Nephron progenitor cell (in vitro differentiated cells): ENCODE measurements around the gene SYT7.

Source experiments
- DNase-seq: peaks from one replicate; pipeline ENCODE4 v3.0.0; 2021
- H3K27ac Mint-ChIP-seq: 2 replicates; pipeline ENCODE4 v1.8.0; 2021; ENCODE audit warnings: mild to moderate bottlenecking, moderate library complexity, mixed read lengths
- H3K27me3 Mint-ChIP-seq: 2 replicates; pipeline ENCODE4 v1.8.0; 2021; ENCODE audit warnings: mild to moderate bottlenecking, low read depth, mixed read lengths; ENCODE audit not compliant: poor library complexity
- H3K36me3 Mint-ChIP-seq: 2 replicates; pipeline ENCODE4 v1.8.0; 2021; ENCODE audit warnings: low read depth, mixed read lengths
- H3K4me1 Mint-ChIP-seq: 2 replicates; pipeline ENCODE4 v1.8.0; 2021; ENCODE audit warnings: mixed read lengths
- H3K4me3 Mint-ChIP-seq: 2 replicates; pipeline ENCODE4 v1.8.0; 2021; ENCODE audit warnings: mild to moderate bottlenecking, moderate library complexity, mixed read lengths
- H3K9me3 Mint-ChIP-seq: 2 replicates; pipeline ENCODE4 v1.8.0; 2021; ENCODE audit warnings: mild to moderate bottlenecking, moderate library complexity, mixed read lengths
- TF ChIP-seq, protein P1 (sequence below): fragments of 200-600 bp; sonication (generic); IDR thresholded peaks from 2 replicates; pipeline ENCODE4 v1.5.0; 2021; ENCODE audit warnings: antibody characterized with exemption

Gene SYT7

DNA sequence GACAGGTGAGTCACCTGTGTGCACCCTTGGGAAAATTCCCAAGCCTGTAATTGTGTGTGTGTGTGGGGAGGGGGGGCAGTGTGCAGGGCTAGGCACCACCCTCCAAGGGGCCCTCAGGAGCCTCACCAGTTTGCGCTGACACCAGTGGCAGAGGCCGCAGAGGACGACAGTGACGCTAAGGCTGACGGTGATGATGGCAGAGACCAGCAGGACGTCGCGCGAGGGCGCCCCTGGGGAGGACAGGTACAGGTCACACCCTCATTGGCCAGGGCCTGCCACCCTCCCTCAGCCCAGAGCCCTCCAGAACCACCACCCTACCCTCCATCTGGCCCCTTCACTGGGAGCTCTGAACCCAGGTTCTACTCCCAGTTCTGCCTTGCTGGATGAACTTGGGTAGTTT, 24.9 kb downstream of the SYT7 start:
- Mint-ChIP-seq H3K27me3 (peaks cover 57% of the 10 kb centered on the region), H3K27ac (no peak overlapping the region), H3K36me3 (no peaks in the 10 kb centered on the region), H3K4me3 (peak overlapping the region; percentile 72), H3K9me3 (no peaks in the 10 kb centered on the region), H3K4me1 (peaks cover 49% of the 10 kb centered on the region)
- TF ChIP-seq, protein P1, sequence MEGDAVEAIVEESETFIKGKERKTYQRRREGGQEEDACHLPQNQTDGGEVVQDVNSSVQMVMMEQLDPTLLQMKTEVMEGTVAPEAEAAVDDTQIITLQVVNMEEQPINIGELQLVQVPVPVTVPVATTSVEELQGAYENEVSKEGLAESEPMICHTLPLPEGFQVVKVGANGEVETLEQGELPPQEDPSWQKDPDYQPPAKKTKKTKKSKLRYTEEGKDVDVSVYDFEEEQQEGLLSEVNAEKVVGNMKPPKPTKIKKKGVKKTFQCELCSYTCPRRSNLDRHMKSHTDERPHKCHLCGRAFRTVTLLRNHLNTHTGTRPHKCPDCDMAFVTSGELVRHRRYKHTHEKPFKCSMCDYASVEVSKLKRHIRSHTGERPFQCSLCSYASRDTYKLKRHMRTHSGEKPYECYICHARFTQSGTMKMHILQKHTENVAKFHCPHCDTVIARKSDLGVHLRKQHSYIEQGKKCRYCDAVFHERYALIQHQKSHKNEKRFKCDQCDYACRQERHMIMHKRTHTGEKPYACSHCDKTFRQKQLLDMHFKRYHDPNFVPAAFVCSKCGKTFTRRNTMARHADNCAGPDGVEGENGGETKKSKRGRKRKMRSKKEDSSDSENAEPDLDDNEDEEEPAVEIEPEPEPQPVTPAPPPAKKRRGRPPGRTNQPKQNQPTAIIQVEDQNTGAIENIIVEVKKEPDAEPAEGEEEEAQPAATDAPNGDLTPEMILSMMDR = no peak
- no peak for DNase-seq

DNA sequence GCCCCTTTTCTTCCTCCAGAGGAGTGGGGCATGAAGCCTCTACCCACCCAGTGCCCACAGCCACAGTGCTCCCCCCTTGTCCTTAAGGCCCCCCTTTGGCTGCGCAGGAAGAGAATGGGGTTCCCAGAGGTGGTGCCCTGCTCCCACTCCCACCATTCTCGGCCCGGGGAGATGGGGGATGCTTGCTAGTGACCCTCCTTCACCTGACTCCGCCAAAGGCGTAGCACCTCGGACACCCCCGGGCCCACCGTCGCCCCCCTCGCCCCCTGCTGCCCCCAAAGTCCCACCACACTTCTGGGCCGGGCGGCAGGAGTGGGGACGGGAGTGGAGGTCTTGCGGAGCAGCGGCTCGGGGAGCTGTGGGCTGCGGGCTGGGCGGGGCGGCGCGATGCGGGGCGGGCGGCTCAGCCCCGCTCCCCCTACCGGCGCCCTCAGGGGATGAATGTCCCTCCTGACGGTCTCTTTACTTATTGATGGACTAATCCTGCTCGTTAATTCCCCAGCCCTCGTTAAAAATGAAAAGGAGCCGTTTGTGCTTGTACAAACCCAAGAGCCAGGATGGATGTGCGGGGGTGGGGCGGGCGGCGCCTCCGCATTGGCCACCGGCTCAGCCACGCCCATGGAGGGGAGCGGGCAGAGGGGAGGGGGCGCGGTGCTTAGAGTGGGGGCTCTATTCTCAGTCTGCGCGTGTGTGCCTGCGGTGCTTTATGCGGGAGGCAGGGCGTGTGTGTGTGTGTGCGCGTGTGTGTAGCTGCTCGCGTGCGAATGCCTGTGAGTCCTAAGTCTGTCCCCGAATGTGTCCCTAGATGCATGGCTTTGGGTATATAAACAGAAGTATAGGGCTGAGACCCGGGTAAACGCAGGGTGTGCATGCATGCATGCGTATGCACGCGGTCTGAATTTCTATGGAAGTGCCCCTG, 25.6 kb downstream of the SYT7 start:
- Mint-ChIP-seq H3K4me3 (peak overlapping the region; percentile 72), H3K9me3 (no peaks in the 10 kb centered on the region), H3K27me3 (peaks cover 51% of the 10 kb centered on the region), H3K36me3 (no peaks in the 10 kb centered on the region), H3K27ac (no peak overlapping the region), H3K4me1 (peaks cover 49% of the 10 kb centered on the region)
- TF ChIP-seq, protein P1 = peak; percentile 50
- DNase-seq = peak; percentile 75

DNA sequence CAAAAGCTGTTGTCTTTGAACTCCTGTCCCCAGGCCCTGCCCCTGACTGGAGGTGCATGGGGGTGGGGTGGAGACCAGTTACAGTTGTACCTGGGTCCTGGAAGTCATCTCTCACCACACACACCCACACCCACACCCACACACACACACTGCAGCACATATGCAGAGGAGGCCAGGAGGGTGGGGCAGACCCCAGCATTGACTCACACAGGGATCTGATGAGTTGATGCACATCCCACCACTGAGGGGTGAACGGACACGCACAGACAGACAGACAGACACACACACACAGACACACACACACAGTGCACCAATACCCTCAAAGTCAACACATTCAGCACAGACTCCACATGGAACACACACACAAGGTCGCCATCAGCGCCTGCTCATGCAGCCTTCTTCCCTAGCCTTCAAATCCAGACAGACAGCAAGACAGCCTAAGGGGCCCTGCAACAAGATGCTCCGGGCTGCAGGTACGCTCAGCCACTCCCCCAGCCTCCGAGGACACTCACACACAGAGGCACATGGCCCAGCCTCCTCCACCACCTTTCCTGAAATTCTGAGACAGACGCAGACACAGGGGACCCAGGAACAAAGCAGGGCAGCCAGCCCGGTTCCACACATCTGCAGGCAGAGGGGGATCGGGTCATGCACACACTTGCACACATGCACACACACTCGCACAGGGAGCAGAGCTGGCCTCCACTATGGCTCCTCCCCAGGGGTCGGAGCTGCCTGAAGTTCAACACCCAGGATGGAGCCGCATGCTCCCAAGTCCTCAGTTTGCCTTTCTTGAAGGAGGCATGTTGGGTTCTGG, 26.5 kb downstream of the SYT7 start:
- H3K27ac Mint-ChIP-seq = no peak overlapping the region
- no peaks in the 10 kb centered on the region for H3K36me3 Mint-ChIP-seq
- H3K27me3 Mint-ChIP-seq = peaks cover 51% of the 10 kb centered on the region
- DNase-seq = no peak
- H3K4me1 Mint-ChIP-seq = peaks cover 58% of the 10 kb centered on the region
- H3K9me3 Mint-ChIP-seq = no peaks in the 10 kb centered on the region
- peak overlapping the region; percentile 56 for H3K4me3 Mint-ChIP-seq
- TF ChIP-seq, protein P1 = no peak

DNA sequence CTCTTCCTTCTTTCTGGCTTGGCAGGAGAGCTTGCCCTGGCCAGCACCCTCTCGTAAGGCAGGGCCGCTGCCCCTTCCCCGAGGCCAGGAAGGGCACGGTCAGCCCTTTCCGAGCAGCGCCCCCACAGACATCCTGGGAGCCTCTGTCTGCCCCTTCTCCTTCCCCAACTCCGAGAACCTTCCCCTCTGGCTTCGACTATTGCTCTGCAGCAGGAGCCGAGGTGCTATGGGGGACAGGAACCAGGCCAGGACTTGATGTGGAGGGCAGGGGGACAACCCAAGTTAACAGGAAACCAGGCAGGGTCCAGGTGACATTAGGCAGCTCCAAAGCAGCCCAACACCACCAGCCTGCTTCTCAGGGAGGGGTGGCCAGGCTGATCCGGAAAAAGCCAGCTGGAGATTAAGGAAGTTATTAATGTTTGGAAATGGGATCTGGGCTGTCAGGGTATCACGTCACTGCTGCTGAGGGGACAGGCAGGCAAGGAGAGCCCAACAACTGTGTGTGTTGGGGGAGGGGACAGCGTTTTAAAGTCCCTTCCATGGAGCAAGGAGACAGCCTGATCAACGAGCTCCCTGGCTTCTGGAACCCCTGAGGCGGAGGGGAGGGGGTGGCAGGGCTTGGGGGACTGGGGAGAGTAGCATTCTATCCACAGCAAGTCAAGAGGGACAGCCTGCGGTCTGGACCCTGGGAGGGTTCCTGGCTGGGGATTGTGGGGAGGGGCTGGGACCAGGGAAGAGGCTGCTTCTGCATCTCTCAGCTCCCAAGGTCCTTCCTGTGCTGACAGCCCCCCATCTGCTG, 27.3 kb downstream of the SYT7 start:
- H3K9me3 Mint-ChIP-seq = no peaks in the 10 kb centered on the region
- H3K36me3 Mint-ChIP-seq = no peaks in the 10 kb centered on the region
- H3K27ac Mint-ChIP-seq = peak overlapping the region; percentile 7
- no peak for DNase-seq
- H3K4me3 Mint-ChIP-seq = no peak overlapping the region
- peaks cover 51% of the 10 kb centered on the region for H3K27me3 Mint-ChIP-seq
- H3K4me1 Mint-ChIP-seq = peaks cover 65% of the 10 kb centered on the region
- TF ChIP-seq, protein P1 = no peak

- Mint-ChIP-seq H3K4me1 (peaks cover 72% of the 10 kb centered on the region), H3K27ac (no peak overlapping the region), H3K9me3 (no peaks in the 10 kb centered on the region), H3K27me3 (peaks cover 45% of the 10 kb centered on the region), H3K36me3 (no peaks in the 10 kb centered on the region), H3K4me3 (no peak overlapping the region)
- TF ChIP-seq, protein P1 = no peak
- DNase-seq = no peak
These were observed 28.7 kb downstream of the SYT7 start for GRCh38 chr11:61552108-61552635.
